GM18526 (cell line): ENCODE measurements around the gene TREX2.

Source experiments
- POLR2A ChIP-seq: IDR thresholded peaks from 3 replicates; pipeline ENCODE4 v1.6.1; 2011; ENCODE audit not compliant: insufficient read length; ENCODE audit errors: extremely low read depth

Gene TREX2

DNA sequence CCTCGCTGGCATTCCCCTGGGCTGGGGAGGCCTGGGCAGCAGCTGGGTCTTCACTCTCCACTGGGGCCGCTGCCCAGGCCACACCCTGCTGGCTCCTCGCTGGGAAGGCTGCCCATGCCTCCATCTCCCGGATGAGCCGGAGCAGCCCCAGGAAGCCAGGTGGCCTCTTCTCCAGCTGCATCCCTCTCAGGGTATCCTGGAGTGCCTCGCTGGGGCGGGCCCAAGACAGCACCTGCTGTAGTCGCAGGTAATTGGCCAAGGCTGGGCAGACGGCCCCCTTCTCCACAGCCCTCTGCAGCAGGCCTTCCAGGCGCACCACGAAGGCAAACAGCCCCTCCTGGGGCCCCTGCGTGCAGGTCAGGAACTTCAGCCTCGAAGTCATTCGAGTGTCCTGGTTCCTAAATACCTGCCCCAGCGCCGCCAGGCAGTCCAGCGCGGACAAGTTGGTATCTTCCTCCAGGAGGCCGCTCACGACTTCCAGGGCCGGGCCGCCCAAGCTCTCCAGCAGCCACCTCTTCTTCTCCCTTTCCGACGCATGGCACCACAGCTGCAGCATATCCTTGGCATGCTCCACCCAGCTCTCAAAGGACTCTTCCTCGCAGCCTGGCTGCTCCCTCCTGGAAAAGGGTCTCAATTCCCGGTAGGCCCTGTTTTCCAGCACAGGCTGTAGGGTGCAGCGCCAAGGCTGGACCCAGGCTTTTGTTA, 48.4 kb downstream of the TREX2 start:
- TF ChIP-seq POLR2A = no peak

DNA sequence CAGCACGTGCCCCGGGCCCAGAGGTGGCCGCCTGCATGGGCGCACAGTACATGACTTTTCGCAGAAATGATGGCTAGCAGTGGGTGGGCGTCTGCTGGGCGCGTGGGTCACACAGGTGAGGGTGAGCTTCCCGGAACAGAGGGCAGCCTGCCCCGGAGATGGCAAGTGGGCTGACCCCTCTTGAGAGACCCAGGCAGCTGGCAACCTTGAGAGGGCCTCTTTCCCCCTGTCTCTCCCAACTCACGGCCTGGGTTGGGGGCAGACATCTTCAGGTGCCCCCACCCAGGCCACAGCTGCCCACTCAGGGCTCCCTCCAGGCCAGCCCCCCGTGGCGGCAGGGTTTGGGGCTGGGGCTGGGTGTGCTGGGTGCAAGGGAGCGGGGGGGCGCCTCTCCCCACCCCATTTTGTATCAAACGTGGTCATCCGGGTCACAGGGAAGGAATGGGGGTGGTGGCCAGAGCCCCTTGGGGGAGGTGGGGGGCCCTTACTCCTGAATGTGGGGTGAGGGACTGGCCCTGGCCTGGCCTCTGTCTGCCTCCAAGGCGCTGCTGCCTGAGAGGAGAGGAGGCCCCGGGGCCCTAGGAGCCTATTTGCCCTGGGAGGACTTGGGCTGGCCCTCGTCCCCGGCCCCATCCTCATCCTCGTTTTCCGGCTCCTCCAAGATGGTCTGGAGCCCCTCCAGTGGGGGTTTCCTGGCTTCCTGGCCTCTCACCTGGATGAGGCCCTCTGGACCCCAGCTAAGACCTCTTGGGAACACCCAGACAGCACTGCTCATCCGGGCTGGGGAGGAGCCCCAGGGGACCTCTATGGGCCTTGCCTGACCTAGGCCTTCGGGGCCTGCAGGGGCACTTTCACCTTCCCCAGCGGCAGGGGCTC, 49.3 kb downstream of the TREX2 start:
- TF ChIP-seq POLR2A = no peak

GRCh38 chrX:153395613-153396319, 50.1 kb downstream of the TREX2 start:
- TF ChIP-seq POLR2A = no peak

GRCh38 chrX:153394612-153395011, 51.2 kb downstream of the TREX2 start:
- no peak for TF ChIP-seq POLR2A
